Mononuclear cell (primary cell): ENCODE results near the gene CLPSL1. TPM values are rescaled to one million over a fixed set of nuclear protein-coding genes. Genes with fewer than 3 reads are reported as not detected.
"Not testable (repeated sequence)": the region's sequence is repeated elsewhere in the genome, so short reads cannot be mapped to it uniquely, and the experiment has no call there.

Experiments used
- H3K27me3 ChIP-seq: 2 replicates; pipeline ENCODE4 v1.6.0; 2011; ENCODE audit warnings: low read length, control low read depth; ENCODE audit not compliant: insufficient read depth
- H3K4me1 ChIP-seq: 2 replicates; pipeline ENCODE4 v1.5.1; 2011; ENCODE audit warnings: mild to moderate bottlenecking, low read length, control low read depth; ENCODE audit not compliant: insufficient read depth
- H3K4me3 ChIP-seq: 2 replicates; pipeline ENCODE4 v1.5.1; 2011; ENCODE audit warnings: mild to moderate bottlenecking, low read length, moderate library complexity
- H3K9me3 ChIP-seq: 2 replicates; pipeline ENCODE4 v1.5.1; 2011; ENCODE audit warnings: low read depth, mild to moderate bottlenecking, control low read depth, low read length
- total RNA-seq: library from RNA; depleted of rRNA; stranded (reverse); fragments of >200 nt; gene quantifications from one replicate; pipeline ENCODE4 v1.2.3, GENCODE V29; 2012

Gene CLPSL1, protein sequence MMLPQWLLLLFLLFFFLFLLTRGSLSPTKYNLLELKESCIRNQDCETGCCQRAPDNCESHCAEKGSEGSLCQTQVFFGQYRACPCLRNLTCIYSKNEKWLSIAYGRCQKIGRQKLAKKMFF
- total RNA-seq: not detected

DNA sequence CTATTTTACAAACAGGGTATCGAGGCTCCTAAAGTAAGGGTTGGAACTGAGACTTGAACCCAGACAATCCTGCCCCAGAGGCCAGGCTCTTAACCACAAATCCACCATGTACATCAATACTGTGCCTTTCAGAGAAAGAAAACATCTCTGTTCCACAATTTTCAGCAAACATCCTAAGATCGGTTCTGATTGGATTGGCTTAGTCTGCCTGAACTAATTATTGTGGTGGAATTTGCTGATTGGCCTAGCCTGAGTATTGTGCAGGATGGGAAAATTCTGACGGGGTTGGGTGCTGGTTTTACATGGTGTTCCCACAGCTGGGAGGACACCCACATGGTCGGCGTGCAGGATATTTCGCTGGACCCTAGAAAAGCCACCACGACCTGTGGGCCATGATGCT is at the start of gene CLPSL1:
TSS of gene CLPSL1 (plus strand) at position 301 of the 400 bp plus-strand sequence. CDS start at position 393, 92 bp downstream.
- peaks cover 5% of the 10 kb centered on the region for H3K4me1 ChIP-seq
- H3K27me3 ChIP-seq: peaks cover 6% of the 10 kb centered on the region
- no peak within 1 kb of the TSS for H3K4me3 ChIP-seq
- no peaks in the 10 kb centered on the region for H3K9me3 ChIP-seq

DNA sequence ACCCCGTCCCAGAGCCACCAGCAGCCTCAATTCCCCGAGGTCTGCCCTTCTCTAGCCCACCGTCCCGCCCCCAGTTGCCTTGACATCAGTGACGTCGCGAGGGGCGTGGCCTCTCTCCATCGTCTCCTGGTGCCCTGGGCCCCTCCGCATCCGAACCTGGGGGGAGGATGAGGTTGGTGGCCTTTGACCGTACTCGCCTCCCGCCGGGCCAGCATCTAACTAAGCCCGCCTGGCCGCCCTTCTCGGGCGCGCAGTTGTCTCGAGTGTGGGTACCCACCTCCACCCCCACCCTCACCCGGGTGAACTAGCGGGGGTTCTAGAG is 49.4 kb upstream of the CLPSL1 start:
- H3K9me3 ChIP-seq: no peaks in the 10 kb centered on the region
- peaks cover 77% of the 10 kb centered on the region for H3K4me1 ChIP-seq
- H3K27me3 ChIP-seq: no peaks in the 10 kb centered on the region
- H3K4me3 ChIP-seq: peak overlapping the region; percentile 73

DNA sequence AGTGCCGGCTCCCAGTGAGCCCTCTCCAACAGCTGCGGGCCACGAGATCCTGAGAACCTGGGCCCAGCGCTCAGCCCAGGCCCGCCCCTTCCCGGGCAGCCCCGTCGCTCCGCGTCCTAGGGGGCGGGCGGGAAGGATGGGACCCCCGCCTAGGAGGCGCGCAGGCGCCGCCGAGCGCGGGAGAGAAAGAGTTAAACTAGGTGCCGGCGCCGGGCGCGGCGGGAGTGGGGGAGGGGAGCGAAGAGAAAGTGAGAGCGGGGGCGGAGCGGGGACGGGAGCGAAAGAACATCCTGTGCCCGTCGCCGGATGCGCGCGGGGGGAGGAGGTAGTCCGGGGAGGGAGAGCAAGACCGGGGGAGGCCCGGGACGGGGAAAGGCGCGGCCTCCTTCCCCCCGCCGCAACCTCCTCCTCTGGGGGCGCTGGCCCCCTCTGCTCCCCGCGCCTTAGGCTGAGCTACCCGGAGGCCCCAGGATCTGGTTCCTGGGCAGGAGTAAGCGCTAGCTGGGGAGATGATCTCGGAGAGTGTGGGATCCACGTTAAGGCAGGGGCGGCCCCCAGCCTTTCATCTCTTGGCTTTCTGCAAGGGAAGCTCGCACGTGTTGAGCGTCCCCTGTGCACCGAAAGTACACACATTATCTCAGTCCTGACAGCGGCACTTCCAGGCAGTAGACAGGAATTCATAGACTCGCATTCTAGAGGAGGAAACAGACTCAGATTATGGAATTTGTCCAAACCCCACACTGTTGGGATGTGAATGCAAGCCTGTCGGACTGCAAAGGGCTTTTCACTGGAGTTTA is 48.9 kb upstream of the CLPSL1 start:
- peaks cover 77% of the 10 kb centered on the region for H3K4me1 ChIP-seq
- H3K27me3 ChIP-seq: no peaks in the 10 kb centered on the region
- H3K4me3 ChIP-seq: peak overlapping the region; percentile 73
- no peaks in the 10 kb centered on the region for H3K9me3 ChIP-seq

DNA sequence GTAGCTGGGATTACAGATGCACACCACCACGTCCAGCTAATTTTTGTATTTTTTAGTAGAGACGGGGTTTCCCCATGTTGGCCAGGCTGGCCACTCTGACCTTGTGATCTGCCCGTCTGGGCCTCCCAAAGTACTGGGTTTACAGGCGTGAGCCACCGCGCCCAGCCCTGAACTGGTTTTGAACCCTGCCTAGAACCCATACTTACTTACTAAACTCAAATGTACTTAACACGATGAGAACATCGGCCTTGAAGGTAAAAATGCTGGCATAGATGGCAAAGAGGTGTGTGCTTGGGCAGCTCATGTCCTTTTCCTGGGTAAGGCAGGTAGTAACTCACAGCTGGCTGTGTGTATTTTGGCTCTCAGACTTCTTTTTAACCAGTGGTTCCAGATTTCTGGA is 47.2 kb upstream of the CLPSL1 start:
- Histone ChIP-seq H3K9me3 (no peaks in the 10 kb centered on the region), H3K4me1 (peaks cover 67% of the 10 kb centered on the region), H3K4me3 (no peak overlapping the region), H3K27me3 (no peaks in the 10 kb centered on the region)

DNA sequence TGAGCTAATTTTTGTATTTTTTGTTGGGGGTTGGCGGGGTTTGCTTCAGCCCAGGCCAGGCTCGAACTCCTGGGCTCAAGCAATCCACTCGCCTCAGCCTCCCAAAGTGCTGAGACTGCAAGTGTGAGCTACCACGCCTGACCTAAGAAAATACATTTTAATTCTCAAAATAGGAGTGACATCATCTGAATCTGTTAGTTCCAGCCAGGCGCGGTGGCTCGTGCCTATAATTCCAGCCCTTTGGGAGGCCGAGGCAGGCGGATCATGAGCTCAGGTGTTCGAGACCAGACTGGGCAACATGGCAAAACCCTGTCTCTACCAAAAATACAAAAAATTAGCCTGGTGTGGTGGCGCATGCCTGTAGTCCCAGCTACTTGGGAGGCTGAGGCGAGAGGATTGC is 46.5 kb upstream of the CLPSL1 start:
- H3K27me3 ChIP-seq, H3K4me3 ChIP-seq, H3K9me3 ChIP-seq: not testable (repeated sequence)
- peaks cover 60% of the 10 kb centered on the region for H3K4me1 ChIP-seq

DNA sequence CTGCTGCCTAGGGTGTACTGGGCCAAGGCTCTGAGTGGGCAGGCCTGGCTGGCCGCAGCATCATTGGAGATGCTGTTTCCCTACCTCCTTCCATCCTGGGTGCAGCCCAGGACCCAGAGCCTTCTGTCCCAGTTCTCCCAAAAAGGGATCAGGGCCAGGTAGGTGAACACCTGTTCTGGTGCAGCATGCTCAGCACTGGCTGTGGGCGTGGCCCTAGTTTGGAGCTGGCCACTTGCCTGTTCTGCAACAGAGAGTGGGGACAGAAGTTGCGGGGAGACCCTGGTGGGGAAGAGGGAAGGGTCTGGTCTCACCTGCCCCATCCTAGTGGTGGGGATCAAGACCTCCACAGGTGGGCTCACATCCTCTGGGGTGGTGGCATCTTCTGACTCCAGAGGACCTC is 45.4 kb upstream of the CLPSL1 start:
- Histone ChIP-seq H3K4me1 (peaks cover 49% of the 10 kb centered on the region), H3K27me3 (no peaks in the 10 kb centered on the region), H3K9me3 (no peaks in the 10 kb centered on the region), H3K4me3 (no peak overlapping the region)

DNA sequence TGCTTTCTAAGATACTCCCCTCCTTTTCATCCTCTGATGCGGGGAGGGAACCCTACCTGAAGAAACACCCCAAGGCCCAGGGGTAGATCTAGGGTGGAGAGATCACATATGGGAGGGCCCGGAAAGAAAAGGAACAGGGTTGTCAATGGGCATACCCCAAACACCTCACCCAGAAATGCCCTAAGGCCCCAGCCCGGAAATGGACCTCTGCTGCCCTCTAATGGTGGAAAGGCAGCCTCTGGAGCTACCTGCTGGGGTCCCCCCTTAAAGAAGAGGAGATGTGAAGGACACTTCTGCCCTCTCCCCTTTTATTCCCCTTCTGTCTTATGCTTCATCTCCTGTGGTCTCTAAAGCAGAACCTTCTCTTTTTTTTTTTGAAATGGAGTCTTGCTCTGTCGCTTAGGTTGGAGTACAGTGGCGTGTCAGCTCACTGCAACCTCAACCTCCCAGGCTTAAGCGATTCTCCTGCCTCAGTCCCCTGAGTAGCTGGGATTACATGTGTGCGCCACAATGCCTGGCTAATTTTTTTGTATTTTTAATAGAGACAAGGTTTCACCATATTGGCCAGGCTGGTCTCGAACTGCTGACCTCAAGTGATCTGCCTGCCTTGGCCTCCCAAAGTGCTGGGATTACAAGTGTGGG is 44.4 kb upstream of the CLPSL1 start:
- Histone ChIP-seq H3K27me3 (no peaks in the 10 kb centered on the region), H3K4me1 (peaks cover 42% of the 10 kb centered on the region), H3K4me3 (no peak overlapping the region), H3K9me3 (no peaks in the 10 kb centered on the region)

DNA sequence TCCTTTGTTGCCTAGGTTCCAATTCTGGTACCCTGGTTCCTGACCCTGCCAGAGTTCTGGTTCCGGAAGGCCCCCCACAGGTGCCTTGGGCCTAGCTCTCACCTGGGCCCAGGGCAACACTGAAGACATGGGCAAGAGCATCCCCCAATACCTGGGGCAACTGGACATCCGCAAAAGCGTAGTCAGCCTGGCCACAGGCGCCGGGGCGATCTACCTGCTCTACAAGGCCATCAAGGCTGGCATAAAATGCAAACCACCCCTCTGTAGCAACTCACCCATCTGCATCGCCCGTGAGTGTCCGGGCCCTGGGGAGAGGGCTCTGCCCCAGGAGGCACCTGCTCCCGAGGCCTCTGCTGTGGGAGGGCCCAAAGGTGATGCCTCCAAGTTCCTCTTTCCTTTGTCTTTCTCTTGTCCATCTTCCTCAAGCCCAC is 43.8 kb upstream of the CLPSL1 start, which contains the start of gene ARMC12:
TSS of gene ARMC12 (plus strand) at position 51 of the 431 bp plus-strand sequence. CDS start at position 128, 77 bp downstream.
- no peak within 1 kb of the TSS for H3K4me3 ChIP-seq
- H3K4me1 ChIP-seq: peaks cover 41% of the 10 kb centered on the region
- no peaks in the 10 kb centered on the region for H3K9me3 ChIP-seq
- H3K27me3 ChIP-seq: no peaks in the 10 kb centered on the region

DNA sequence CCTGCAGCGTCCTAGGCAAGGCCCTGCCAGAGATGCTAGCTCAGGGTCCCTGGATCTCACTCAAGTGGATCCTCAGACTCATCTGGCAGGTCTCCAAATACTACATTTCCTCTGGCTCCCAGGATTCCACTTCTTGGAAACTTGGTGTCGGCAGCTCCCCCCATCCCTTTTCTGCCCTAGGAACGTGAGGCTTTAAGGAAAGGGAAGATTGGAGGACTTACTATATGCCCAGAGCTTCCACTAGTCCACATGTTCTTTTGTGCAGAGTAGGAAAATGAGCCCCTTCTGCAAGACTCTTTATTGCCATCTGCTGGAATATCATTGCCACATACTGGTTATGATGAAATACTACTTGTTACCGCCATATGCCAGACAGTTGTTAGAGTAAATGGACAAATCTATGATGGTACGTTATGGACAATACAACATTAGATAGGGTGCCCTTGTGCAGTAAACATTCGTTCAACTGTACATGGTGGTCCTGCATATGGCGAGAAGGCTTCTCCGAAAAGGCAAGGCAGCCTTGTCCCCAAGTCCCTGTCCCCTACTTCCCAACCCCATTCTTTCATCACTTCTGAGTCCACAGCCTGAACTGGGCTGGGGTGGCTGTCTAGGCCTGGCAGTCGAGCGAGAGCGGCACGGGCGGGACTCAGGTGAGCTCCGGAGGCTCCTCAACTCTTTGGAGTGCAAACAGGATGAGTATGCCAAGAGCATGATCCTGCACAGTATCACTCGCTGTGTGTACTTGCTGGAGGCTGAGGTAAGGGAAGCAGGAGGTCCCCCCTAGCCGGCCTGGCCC is 43.2 kb upstream of the CLPSL1 start:
- Histone ChIP-seq H3K4me1 (peaks cover 35% of the 10 kb centered on the region), H3K27me3 (no peaks in the 10 kb centered on the region), H3K4me3 (no peak overlapping the region), H3K9me3 (no peaks in the 10 kb centered on the region)

DNA sequence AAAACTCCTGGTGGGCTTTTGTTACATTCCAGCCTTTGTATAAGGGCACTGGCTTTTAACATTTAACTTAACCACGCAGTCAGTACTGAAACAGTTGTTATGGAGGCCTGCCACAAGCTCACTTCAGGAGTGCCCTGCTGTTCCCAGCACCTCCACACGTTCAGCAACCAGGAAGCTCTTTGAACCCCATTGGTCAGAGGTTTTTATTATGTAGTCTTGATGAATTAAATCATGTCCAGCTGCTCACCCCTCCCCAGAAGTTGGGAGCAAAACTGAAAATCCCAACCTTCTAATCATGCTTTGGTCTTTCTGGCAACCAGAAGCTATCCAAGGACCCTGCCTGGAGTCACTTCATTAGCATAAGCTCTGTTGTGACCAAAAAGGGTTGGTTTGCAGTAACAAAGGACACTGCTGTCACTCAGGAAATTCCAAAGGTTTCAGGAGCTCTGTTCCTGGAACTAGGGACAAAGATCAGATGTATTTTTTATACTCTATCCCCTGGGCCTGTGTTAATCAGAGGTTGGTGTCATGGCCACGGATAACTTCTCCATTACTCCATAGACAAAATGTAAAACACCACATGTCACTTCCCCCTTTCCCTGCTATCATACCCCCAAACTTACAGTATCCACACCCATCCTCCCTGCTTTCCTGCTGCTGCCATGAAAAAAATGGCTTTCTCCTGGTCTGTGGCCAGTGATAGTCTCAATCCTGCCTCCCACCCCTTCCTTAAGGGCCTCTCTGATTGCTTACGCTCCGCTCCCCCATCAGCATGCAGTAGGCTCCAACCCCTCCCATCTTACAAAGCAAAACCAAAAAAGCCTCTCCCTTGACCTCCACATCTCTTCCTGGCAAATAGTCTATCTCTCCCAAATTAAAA is 40.9 kb upstream of the CLPSL1 start:
- Histone ChIP-seq H3K4me3 (no peak overlapping the region), H3K9me3 (no peaks in the 10 kb centered on the region), H3K27me3 (no peaks in the 10 kb centered on the region), H3K4me1 (peaks cover 23% of the 10 kb centered on the region)

DNA sequence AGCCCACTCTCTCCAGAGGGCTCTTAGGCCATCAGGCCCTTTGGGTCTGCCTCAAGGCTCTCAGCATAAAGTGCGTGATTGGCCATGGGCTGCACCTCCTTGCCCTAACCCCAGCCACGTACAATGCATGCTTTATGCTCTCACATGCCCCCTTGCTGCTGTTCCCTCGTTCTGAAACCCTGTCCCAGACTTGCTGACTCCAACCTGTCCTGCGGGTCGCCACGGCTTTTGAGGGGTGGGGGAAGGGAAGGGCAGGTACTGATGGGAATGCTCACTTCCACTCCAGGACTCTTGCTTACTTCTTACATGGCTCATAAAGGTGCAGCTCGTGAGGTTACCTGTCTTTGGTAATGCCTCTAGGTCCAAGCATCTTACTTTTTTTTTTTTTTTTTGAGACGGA is 38.0 kb upstream of the CLPSL1 start:
- H3K27me3 ChIP-seq: no peaks in the 10 kb centered on the region
- no peaks in the 10 kb centered on the region for H3K9me3 ChIP-seq
- H3K4me3 ChIP-seq: no peak overlapping the region
- H3K4me1 ChIP-seq: no peaks in the 10 kb centered on the region

DNA sequence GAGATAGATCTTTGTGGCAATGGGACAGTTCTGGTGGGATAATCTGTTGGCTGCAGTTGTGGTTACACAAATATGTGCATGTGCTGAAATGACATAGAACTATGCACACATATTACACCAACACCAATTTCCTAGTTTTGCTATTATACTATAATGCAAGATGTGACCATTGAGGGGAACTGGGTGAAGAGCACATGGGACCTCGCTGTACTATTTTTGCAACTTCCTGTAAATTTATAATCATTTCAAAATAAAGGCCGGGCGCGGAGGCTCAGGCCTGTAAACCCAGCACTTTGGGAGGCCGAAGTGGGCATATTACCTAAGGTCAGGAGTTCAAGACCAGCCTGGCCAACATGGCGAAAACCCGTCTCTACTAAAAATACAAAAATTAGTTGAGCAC is 35.3 kb upstream of the CLPSL1 start:
- H3K4me3 ChIP-seq: no peak overlapping the region
- H3K9me3 ChIP-seq: no peaks in the 10 kb centered on the region
- no peaks in the 10 kb centered on the region for H3K27me3 ChIP-seq
- H3K4me1 ChIP-seq: no peaks in the 10 kb centered on the region

DNA sequence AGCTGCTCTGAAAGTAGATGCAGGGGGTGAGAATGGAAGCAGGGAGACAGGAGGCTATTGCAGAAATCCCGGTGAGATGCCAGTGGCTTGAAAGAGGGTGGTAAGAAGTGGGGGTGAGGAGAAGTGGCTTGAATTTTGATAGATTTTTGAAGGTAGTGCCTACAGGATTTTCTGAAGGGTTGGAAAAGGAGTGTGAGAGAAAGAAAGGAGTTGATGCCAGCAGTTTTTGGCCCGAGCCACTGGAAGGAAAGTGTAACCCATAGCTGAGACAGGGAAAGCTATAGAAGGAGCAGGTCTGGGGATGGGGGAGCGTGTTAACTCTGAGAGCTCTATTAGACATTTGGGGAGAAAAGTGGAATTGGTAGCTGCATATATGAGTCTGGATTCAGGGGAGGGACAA is 34.3 kb upstream of the CLPSL1 start:
- Histone ChIP-seq H3K27me3 (no peaks in the 10 kb centered on the region), H3K4me1 (no peaks in the 10 kb centered on the region), H3K9me3 (no peaks in the 10 kb centered on the region), H3K4me3 (no peak overlapping the region)

DNA sequence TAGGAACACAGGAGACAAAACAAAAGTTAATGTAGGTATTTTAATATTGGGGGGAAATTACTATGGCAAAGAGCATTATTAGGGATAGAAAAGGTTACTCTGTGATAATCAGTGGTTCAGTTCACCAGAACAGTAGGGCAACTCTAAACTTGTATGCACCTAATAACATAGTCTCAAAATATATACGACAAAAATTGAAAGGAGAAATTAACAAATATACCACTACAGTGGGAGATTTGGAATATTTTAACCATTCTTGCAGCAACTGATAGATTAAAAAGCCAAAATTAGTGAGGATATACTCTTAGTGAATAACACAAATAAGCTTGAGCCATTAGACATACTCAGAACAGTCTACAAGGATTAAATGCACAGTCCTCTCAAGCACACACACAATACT is 32.9 kb upstream of the CLPSL1 start:
- no peak overlapping the region for H3K4me3 ChIP-seq

More for the DNA sequence above, 32.9 kb upstream of the CLPSL1 start:
- Histone ChIP-seq H3K27me3 (no peaks in the 10 kb centered on the region), H3K9me3 (no peaks in the 10 kb centered on the region), H3K4me1 (no peaks in the 10 kb centered on the region)
